ENCODE data around the gene BRINP3.

DNA sequence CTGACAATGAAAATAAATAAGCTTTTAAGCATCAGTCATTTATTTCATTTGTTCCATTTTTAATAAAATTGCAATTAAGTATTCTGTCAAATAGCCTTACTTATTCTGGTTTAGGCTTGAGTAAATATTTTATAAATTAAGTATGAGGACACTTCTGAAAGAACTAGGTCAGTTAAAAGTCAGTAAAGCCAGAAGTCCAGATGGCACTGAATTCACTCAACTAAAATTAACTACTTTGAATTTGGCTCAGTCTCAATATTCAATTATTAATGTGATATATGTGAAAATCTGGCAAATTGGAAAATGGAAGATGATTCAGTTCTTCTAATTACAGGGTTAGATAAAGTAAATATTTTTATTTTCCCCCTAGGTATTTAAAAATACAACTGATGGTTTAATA lies 174.2 kb downstream of the BRINP3 start:
- TF ChIP-seq, protein P1, sequence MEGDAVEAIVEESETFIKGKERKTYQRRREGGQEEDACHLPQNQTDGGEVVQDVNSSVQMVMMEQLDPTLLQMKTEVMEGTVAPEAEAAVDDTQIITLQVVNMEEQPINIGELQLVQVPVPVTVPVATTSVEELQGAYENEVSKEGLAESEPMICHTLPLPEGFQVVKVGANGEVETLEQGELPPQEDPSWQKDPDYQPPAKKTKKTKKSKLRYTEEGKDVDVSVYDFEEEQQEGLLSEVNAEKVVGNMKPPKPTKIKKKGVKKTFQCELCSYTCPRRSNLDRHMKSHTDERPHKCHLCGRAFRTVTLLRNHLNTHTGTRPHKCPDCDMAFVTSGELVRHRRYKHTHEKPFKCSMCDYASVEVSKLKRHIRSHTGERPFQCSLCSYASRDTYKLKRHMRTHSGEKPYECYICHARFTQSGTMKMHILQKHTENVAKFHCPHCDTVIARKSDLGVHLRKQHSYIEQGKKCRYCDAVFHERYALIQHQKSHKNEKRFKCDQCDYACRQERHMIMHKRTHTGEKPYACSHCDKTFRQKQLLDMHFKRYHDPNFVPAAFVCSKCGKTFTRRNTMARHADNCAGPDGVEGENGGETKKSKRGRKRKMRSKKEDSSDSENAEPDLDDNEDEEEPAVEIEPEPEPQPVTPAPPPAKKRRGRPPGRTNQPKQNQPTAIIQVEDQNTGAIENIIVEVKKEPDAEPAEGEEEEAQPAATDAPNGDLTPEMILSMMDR (IDR thresholded peaks at IDR 0.05 in 4 of 5, conservative IDR thresholded peaks at IDR 0.05 in 1 of 5), result no peak
- TF ChIP-seq POLR2A (IDR thresholded peaks at IDR 0.05), result no peak

All from gastrocnemius medialis (tissue), 4 donors.